Stimulated activated CD4-positive, alpha-beta T cell treated with anti-CD3 and anti-CD28 coated beads, Interleukin-1b, Interleukin-23, amount 100 ng/mL, for 24 hours (primary cell): Measurements from ENCODE around the gene CFAP45.

Experiments
- DNase-seq, 4 experiments: peaks; one replicate each; pipeline ENCODE4 v3.0.0-alpha.2; 2020; ENCODE audit warnings: low read depth in 4 of 4, low spot score in 1 of 4

Gene CFAP45

GRCh38 chr1:159880430-159880829 is 19.5 kb downstream of the CFAP45 start:
- DNase-seq = no peak

- DNase-seq = no peak
These were observed 20.0 kb downstream of the CFAP45 start for GRCh38 chr1:159879977-159880376.

GRCh38 chr1:159879136-159879535 is 20.8 kb downstream of the CFAP45 start:
- no peak for DNase-seq

- no peak for DNase-seq
These were observed 22.1 kb downstream of the CFAP45 start for GRCh38 chr1:159877695-159878444.

GRCh38 chr1:159873530-159874143 is 26.3 kb downstream of the CFAP45 start:
- no peak for DNase-seq

- no peak for DNase-seq
These were observed 27.1 kb downstream of the CFAP45 start for GRCh38 chr1:159872891-159873290.

GRCh38 chr1:159870704-159871103 is 29.3 kb downstream of the CFAP45 start:
- DNase-seq = no peak

- DNase-seq = no peak
These were observed 30.4 kb downstream of the CFAP45 start for GRCh38 chr1:159869607-159870006.

GRCh38 chr1:159869173-159869572 is 30.8 kb downstream of the CFAP45 start:
- DNase-seq = no peak

GRCh38 chr1:159868766-159869165 is 31.2 kb downstream of the CFAP45 start:
- no peak for DNase-seq

GRCh38 chr1:159867664-159868026 is 32.3 kb downstream of the CFAP45 start:
- DNase-seq = no peak

- no peak for DNase-seq
These were observed 32.9 kb downstream of the CFAP45 start for GRCh38 chr1:159866905-159867663.

GRCh38 chr1:159866066-159866465 is 33.9 kb downstream of the CFAP45 start:
- DNase-seq = no peak

- DNase-seq = no peak
These were observed 35.7 kb downstream of the CFAP45 start for GRCh38 chr1:159864262-159864661.

GRCh38 chr1:159862557-159862956 is 37.4 kb downstream of the CFAP45 start, which contains the start of gene VSIG8:
VSIG8 (minus strand) TSS chr1:159862657; CDS start chr1:159862521, 136 bp downstream.
- DNase-seq = no peak

- no peak for DNase-seq
These were observed 37.9 kb downstream of the CFAP45 start for GRCh38 chr1:159862031-159862430.

GRCh38 chr1:159861218-159861617 is 38.7 kb downstream of the CFAP45 start:
- DNase-seq = no peak

- no peak for DNase-seq
These were observed 39.5 kb downstream of the CFAP45 start for GRCh38 chr1:159860456-159860855.

GRCh38 chr1:159859767-159860322 is 40.1 kb downstream of the CFAP45 start:
- DNase-seq = no peak

- DNase-seq = no peak
These were observed 42.1 kb downstream of the CFAP45 start for GRCh38 chr1:159857889-159858288.

- no peak for DNase-seq
These were observed 43.4 kb downstream of the CFAP45 start for GRCh38 chr1:159856576-159856975.

GRCh38 chr1:159855709-159856108 is 44.3 kb downstream of the CFAP45 start:
- DNase-seq = no peak
